ENCODE data around the gene MORN1.
"Not testable (repeated sequence)": the region's sequence is repeated elsewhere in the genome, so short reads cannot be mapped to it uniquely, and the experiment has no call there.

Gene MORN1

GRCh38 chr1:2391041-2391930, at the start of gene MORN1, which contains the start of gene RER1:
TSS of gene MORN1 (minus strand) at chr1:2391554. CDS start at chr1:2391533, 21 bp downstream.
TSS of gene RER1 (plus strand) at chr1:2391841. CDS start at chr1:2395791, 3,950 bp downstream.
- peak; percentile 94 for DNase-seq (ENCODE audit: low spot score)

- DNase-seq (ENCODE audit: low spot score): not testable (repeated sequence)
Measured at GRCh38 chr1:2440346-2440745, 49.0 kb upstream of the MORN1 start.

GRCh38 chr1:2439369-2439768, 48.0 kb upstream of the MORN1 start:
- no peak for DNase-seq (ENCODE audit: low spot score)

- no peak for DNase-seq (ENCODE audit: low spot score)
Measured at GRCh38 chr1:2438641-2439040, 47.3 kb upstream of the MORN1 start.

GRCh38 chr1:2438038-2438437, 46.7 kb upstream of the MORN1 start:
- DNase-seq (ENCODE audit: low spot score): no peak

GRCh38 chr1:2437617-2438016, 46.3 kb upstream of the MORN1 start:
- no peak for DNase-seq (ENCODE audit: low spot score)

GRCh38 chr1:2436876-2437275, 45.5 kb upstream of the MORN1 start:
- DNase-seq (ENCODE audit: low spot score): no peak

- no peak for DNase-seq (ENCODE audit: low spot score)
Measured at GRCh38 chr1:2435746-2436355, 44.5 kb upstream of the MORN1 start.

- DNase-seq (ENCODE audit: low spot score): no peak
Measured at GRCh38 chr1:2435091-2435490, 43.7 kb upstream of the MORN1 start.

GRCh38 chr1:2433936-2434655, 42.7 kb upstream of the MORN1 start:
- DNase-seq (ENCODE audit: low spot score): no peak

GRCh38 chr1:2433196-2433595, 41.8 kb upstream of the MORN1 start:
- no peak for DNase-seq (ENCODE audit: low spot score)

GRCh38 chr1:2432441-2432844, 41.1 kb upstream of the MORN1 start:
- DNase-seq (ENCODE audit: low spot score): no peak

- no peak for DNase-seq (ENCODE audit: low spot score)
Measured at GRCh38 chr1:2431518-2431917, 40.2 kb upstream of the MORN1 start.

- no peak for DNase-seq (ENCODE audit: low spot score)
Measured at GRCh38 chr1:2431103-2431502, 39.7 kb upstream of the MORN1 start.

- no peak for DNase-seq (ENCODE audit: low spot score)
Measured at GRCh38 chr1:2430592-2430973, 39.2 kb upstream of the MORN1 start.

- DNase-seq (ENCODE audit: low spot score): no peak
Measured at GRCh38 chr1:2429780-2430591, 38.6 kb upstream of the MORN1 start.

GRCh38 chr1:2428490-2428889, 37.1 kb upstream of the MORN1 start:
- DNase-seq (ENCODE audit: low spot score): no peak

- no peak for DNase-seq (ENCODE audit: low spot score)
Measured at GRCh38 chr1:2427976-2428375, 36.6 kb upstream of the MORN1 start.

- DNase-seq (ENCODE audit: low spot score): no peak
Measured at GRCh38 chr1:2427051-2427450, 35.7 kb upstream of the MORN1 start.

GRCh38 chr1:2426540-2426939, 35.2 kb upstream of the MORN1 start:
- DNase-seq (ENCODE audit: low spot score): no peak

- no peak for DNase-seq (ENCODE audit: low spot score)
Measured at GRCh38 chr1:2425892-2426291, 34.5 kb upstream of the MORN1 start.

- no peak for DNase-seq (ENCODE audit: low spot score)
Measured at GRCh38 chr1:2422523-2422922, 31.2 kb upstream of the MORN1 start.

All from COLO829 (cell line).